ENCODE results near the gene CD93. TPM values are rescaled to one million over a fixed set of nuclear protein-coding genes. Genes with fewer than 3 reads are reported as not detected.

The CD93 gene
- total RNA-seq, 4 donors from 2014 or later: 6.3 to 14.3 (median 7.9) TPM

GRCh38 chr20:23043376-23043775 is 42.7 kb downstream of the CD93 start:
- no peaks in the 10 kb centered on the region for H3K36me3 ChIP-seq
- H3K27me3 ChIP-seq: peaks cover 38% of the 10 kb centered on the region
- 69 to 100% methylated on average over 1 to 6 of the region's 6 CpGs for WGBS, 2 donors (ENCODE audit: low coverage in 1 of 2)
- no peak for TF ChIP-seq CTCF (IDR thresholded peaks at IDR 0.05)
- TF ChIP-seq EP300 (IDR thresholded peaks at IDR 0.05; ENCODE audit: low read depth): no peak
- TF ChIP-seq POLR2A (IDR thresholded peaks at IDR 0.05): no peak
- TF ChIP-seq POLR2AphosphoS5 (IDR thresholded peaks at IDR 0.05): no peak
- H3K27ac ChIP-seq: no peak overlapping the region
- in situ Hi-C loops (cut with MboI; ENCODE audit: low pct_ligation_motif_present in 1 of 4, low pct_unique_long_range_greater_than_20kb in 1 of 4, low sequenced_read_pairs in 3 of 4): no loop called here
- H3K9me3 ChIP-seq: no peaks in the 10 kb centered on the region
- H3K4me1 ChIP-seq: peaks cover 0 to 9% (median 2%) of the 10 kb centered on the region in 4 donors
- intact Hi-C loops (cut with DNase I; ENCODE audit: low total_unique reads): no loop called here
- no peak overlapping the region for H3K4me3 ChIP-seq
- DNase-seq: no peak

DNA sequence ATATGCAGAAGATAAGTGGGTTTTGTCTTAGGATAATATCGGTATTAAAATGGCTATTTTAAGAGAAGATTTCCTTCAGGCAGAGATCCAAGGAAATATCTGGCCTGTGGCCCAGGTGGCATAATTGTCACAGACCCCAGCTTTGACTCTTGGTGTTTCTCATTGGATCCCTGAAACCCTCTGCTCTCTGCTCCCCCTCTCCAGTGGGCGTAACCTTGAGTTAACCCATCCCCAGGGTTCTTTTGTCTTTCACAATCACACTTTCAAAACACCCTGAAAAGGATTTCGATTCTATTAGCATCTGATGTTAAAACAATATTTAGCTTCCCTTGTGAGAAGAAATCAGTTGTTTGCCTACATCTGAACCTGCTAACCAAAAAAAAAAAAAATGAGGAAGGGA is 43.9 kb downstream of the CD93 start:
- in situ Hi-C loops (cut with MboI; ENCODE audit: low pct_ligation_motif_present in 1 of 4, low pct_unique_long_range_greater_than_20kb in 1 of 4, low sequenced_read_pairs in 3 of 4) (no loop called here), intact Hi-C loops (cut with DNase I; ENCODE audit: low total_unique reads) (no loop called here)
- Histone ChIP-seq H3K27ac (no peak overlapping the region), H3K9me3 (no peaks in the 10 kb centered on the region), H3K27me3 (peaks cover 27% of the 10 kb centered on the region), H3K4me3 (no peak overlapping the region), H3K36me3 (no peaks in the 10 kb centered on the region), H3K4me1 (no peaks in the 10 kb centered on the region)
- TF ChIP-seq POLR2A (IDR thresholded peaks at IDR 0.05): no peak
- no peak for TF ChIP-seq POLR2AphosphoS5 (IDR thresholded peaks at IDR 0.05)
- 45 to 61% methylated on average over 3 of the region's 3 CpGs for WGBS, 2 donors (ENCODE audit: low coverage in 1 of 2)
- no peak for DNase-seq

DNA sequence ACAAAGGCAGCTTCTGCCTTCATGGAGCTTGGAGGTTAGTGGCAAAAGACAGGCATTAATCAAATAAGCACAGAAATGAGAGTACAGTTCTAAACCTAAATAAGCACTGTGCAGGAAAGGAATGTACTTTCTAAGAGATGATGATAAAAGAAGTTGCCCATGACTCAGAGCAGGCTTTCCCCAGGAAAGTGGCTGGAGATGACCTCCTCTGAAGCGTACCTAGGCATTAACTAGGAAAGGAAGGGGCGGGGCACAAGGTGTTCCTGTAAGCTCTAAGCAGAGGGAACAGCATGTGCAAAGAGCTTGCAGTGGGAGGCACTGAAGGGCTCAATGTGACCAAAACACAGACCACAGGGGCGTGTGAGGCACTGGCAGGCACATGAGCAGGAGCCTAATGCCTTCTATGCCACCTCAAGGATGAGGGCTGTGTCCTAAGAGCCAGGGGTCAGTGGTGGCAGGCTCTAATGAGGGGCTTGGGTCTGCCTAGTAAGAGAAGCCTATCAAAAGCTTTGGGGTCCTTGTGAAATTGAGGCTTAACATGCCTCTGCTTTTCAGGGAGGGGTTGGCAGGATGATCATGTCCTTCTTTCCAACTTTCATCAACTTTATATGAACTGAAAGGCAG is 46.1 kb downstream of the CD93 start:
- no peak for DNase-seq
- Histone ChIP-seq H3K9me3 (no peaks in the 10 kb centered on the region), H3K36me3 (no peaks in the 10 kb centered on the region), H3K27me3 (peaks cover 28% of the 10 kb centered on the region), H3K4me3 (no peak overlapping the region), H3K4me1 (no peaks in the 10 kb centered on the region), H3K27ac (no peak overlapping the region)
- intact Hi-C loops (cut with DNase I; ENCODE audit: low total_unique reads) (no loop called here), in situ Hi-C loops (cut with MboI; ENCODE audit: low pct_ligation_motif_present in 1 of 4, low pct_unique_long_range_greater_than_20kb in 1 of 4, low sequenced_read_pairs in 3 of 4) (no loop called here)
- WGBS, 2 donors (ENCODE audit: low coverage in 1 of 2): 40 to 61% methylated on average over 2 to 3 of the region's 3 CpGs
- no peak for TF ChIP-seq EP300 (IDR thresholded peaks at IDR 0.05; ENCODE audit: low read depth)
- no peak for TF ChIP-seq CTCF (IDR thresholded peaks at IDR 0.05)
- TF ChIP-seq POLR2AphosphoS5 (IDR thresholded peaks at IDR 0.05): no peak
- no peak for TF ChIP-seq POLR2A (IDR thresholded peaks at IDR 0.05)

DNA sequence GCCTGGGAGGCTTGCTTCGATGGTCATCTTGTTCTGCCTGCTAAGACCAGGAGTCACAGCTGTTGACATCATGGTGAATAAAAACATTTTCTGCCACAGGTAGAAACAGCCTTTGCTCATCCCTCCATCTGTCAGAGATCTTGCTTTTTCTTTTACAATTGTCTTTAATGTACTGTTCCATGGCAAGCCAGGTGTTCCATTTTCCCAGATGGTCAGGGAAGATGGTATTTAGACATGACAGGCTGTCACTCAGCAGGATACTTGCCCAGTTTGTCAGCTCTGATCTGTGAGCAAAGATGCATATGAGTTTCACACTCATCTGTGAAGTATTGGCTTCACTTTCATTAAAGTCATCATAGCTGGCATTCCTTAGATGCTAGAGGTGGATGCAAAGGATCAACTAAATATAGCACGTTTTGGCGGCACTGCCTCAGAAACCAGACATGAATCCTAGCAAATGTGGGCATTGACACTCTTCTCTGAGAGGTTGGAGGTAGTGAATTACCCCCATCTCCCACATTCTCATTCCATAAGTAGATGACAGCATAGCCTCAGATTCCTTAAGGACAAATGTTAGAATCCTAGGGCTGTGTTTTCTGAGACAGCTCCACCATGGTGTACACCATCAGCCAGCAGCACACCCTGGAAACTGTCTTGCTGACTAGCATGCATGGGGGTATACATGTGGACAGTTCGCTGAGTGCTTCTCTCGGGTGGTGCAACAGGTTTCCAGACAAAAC is 46.8 kb downstream of the CD93 start:
- no peaks in the 10 kb centered on the region for H3K4me1 ChIP-seq
- in situ Hi-C loops (cut with MboI; ENCODE audit: low pct_ligation_motif_present in 1 of 4, low pct_unique_long_range_greater_than_20kb in 1 of 4, low sequenced_read_pairs in 3 of 4) (no loop called here), intact Hi-C loops (cut with DNase I; ENCODE audit: low total_unique reads) (no loop called here)
- WGBS, 2 donors (ENCODE audit: low coverage in 1 of 2): 71 to 81% methylated on average over 2 to 5 of the region's 5 CpGs
- no peak overlapping the region for H3K4me3 ChIP-seq
- no peak for DNase-seq
- peaks cover 34% of the 10 kb centered on the region for H3K27me3 ChIP-seq
- TF ChIP-seq POLR2AphosphoS5 (IDR thresholded peaks at IDR 0.05): no peak
- TF ChIP-seq POLR2A (IDR thresholded peaks at IDR 0.05): no peak
- no peak for TF ChIP-seq EP300 (IDR thresholded peaks at IDR 0.05; ENCODE audit: low read depth)
- no peak for TF ChIP-seq CTCF (IDR thresholded peaks at IDR 0.05)
- H3K9me3 ChIP-seq: no peaks in the 10 kb centered on the region
- no peak overlapping the region for H3K27ac ChIP-seq
- H3K36me3 ChIP-seq: no peaks in the 10 kb centered on the region

All from transverse colon (tissue), 4 donors.